ENCODE measurements around the gene RUFY3. TPM values are rescaled to one million over a fixed set of nuclear protein-coding genes. Genes with fewer than 3 reads are reported as not detected.
"Not testable (repeated sequence)": the region's sequence is repeated elsewhere in the genome, so short reads cannot be mapped to it uniquely, and the experiment has no call there.

The RUFY3 gene
- polyA plus RNA-seq, 3 donors: 11.1 to 37.3 (median 12.5) TPM

GRCh38 chr4:70725633-70726032 lies 3.9 kb downstream of the RUFY3 start:
- peaks cover 7% of the 10 kb centered on the region in 2 donors for H3K4me1 ChIP-seq (ENCODE audit: control insufficient read depth in 1 of 2, insufficient read depth in 2 of 2, low read length in 2 of 2)
- no peak overlapping the region for H2AFZ ChIP-seq (ENCODE audit: insufficient read depth, low read depth, low read length, poor library complexity, severe bottlenecking)
- peaks cover 0 to 2% (median 0%) of the 10 kb centered on the region in 3 donors for H3K27me3 Mint-ChIP-seq (ENCODE audit: low read depth in 3 of 3)
- no peaks in the 10 kb centered on the region for H3K9me3 ChIP-seq (replicated peaks in 1 of 2; ENCODE audit: control insufficient read depth in 1 of 2, insufficient read depth in 1 of 2, low read length in 2 of 2)
- no peak overlapping the region for H3K4me2 ChIP-seq (replicated peaks; ENCODE audit: extremely low read depth, low read length, poor library complexity, severe bottlenecking)
- H3K4me3 ChIP-seq (replicated peaks in 1 of 3; ENCODE audit: low read depth in 2 of 3, low read length in 3 of 3): no peak overlapping the region
- H3K4me3 Mint-ChIP-seq: no peak overlapping the region
- peaks cover 0 to 2% (median 0%) of the 10 kb centered on the region in 7 donors for H3K9me3 Mint-ChIP-seq
- peaks cover 22% of the 10 kb centered on the region for H3K79me2 ChIP-seq (ENCODE audit: insufficient read depth, low read length)
- no peaks in the 10 kb centered on the region for H4K20me1 ChIP-seq (ENCODE audit: insufficient read depth, low read length)
- H3K27me3 ChIP-seq (ENCODE audit: control insufficient read depth in 2 of 2, insufficient read depth in 2 of 2, low read length in 2 of 2): no peaks in the 10 kb centered on the region
- peaks cover 16% of the 10 kb centered on the region for H3K4me1 Mint-ChIP-seq
- 100% methylated on average over 1 of the region's 1 CpG for WGBS (ENCODE audit: insufficient coverage)
- intact Hi-C loops (cut with micrococcal nuclease): no loop called here
- H3K9ac ChIP-seq (ENCODE audit: insufficient read depth, low read length, poor library complexity, severe bottlenecking): no peak overlapping the region
- H3K27ac ChIP-seq (ENCODE audit: low read depth in 1 of 2, low read length in 2 of 2): no peak overlapping the region
- DNase-seq: no peak
- no peak for TF ChIP-seq CTCF (IDR thresholded peaks at IDR 0.05)
- H3K36me3 ChIP-seq (replicated peaks in 1 of 2; ENCODE audit: control insufficient read depth in 1 of 2, insufficient read depth in 2 of 2, low read length in 2 of 2): no peaks in the 10 kb centered on the region
- H3K36me3 Mint-ChIP-seq: peaks cover 0 to 6% of the 10 kb centered on the region in 2 donors
- H3K27ac Mint-ChIP-seq: no peak overlapping the region

- H3K4me2 ChIP-seq (replicated peaks; ENCODE audit: extremely low read depth, low read length, poor library complexity, severe bottlenecking); H3K4me3 ChIP-seq (replicated peaks in 1 of 3; ENCODE audit: low read depth in 2 of 3, low read length in 3 of 3); H3K36me3 Mint-ChIP-seq; H2AFZ ChIP-seq (ENCODE audit: insufficient read depth, low read depth, low read length, poor library complexity, severe bottlenecking); H3K27ac ChIP-seq (ENCODE audit: low read depth in 1 of 2, low read length in 2 of 2); H3K4me1 ChIP-seq (ENCODE audit: control insufficient read depth in 1 of 2, insufficient read depth in 2 of 2, low read length in 2 of 2); H3K27ac Mint-ChIP-seq; H3K36me3 ChIP-seq (replicated peaks in 1 of 2; ENCODE audit: control insufficient read depth in 1 of 2, insufficient read depth in 2 of 2, low read length in 2 of 2); H3K9ac ChIP-seq (ENCODE audit: insufficient read depth, low read length, poor library complexity, severe bottlenecking); H4K20me1 ChIP-seq (ENCODE audit: insufficient read depth, low read length); H3K27me3 Mint-ChIP-seq (ENCODE audit: low read depth in 3 of 3); H3K9me3 ChIP-seq (replicated peaks in 1 of 2; ENCODE audit: control insufficient read depth in 1 of 2, insufficient read depth in 1 of 2, low read length in 2 of 2); H3K9me3 Mint-ChIP-seq; DNase-seq; H3K4me3 Mint-ChIP-seq; H3K27me3 ChIP-seq (ENCODE audit: control insufficient read depth in 2 of 2, insufficient read depth in 2 of 2, low read length in 2 of 2); intact Hi-C loops (cut with micrococcal nuclease): not testable (repeated sequence)
- H3K4me1 Mint-ChIP-seq: peaks cover 16% of the 10 kb centered on the region
- H3K79me2 ChIP-seq (ENCODE audit: insufficient read depth, low read length): peaks cover 29% of the 10 kb centered on the region
- 92% methylated on average over 5 of the region's 11 CpGs for WGBS (ENCODE audit: insufficient coverage)
These were observed 4.8 kb downstream of the RUFY3 start for GRCh38 chr4:70726515-70726914.

Data from CD14-positive monocyte (primary cell).